Activated CD4-positive, alpha-beta T cell treated with anti-CD3 and anti-CD28 coated beads for 36 hours (primary cell): ENCODE measurements around the gene TUBB8. TPM values are rescaled to one million over a fixed set of nuclear protein-coding genes. Genes with fewer than 3 reads are reported as not detected.
"Not testable (repeated sequence)": the region's sequence is repeated elsewhere in the genome, so short reads cannot be mapped to it uniquely, and the experiment has no call there.

Experiments used
- ATAC-seq: fragments of 200-7000 bp; cut with Tn5 transposase; one replicate; pipeline ENCODE4 v1.10.0; 2021; ENCODE audit warnings: mild to moderate bottlenecking, moderate library complexity
- CTCF ChIA-PET: fragments of 350-600 bp; sonication (Branson Sonifier 250); formaldehyde crosslinking; loops from one replicate; lab custom pipeline; 2021; ENCODE audit warnings: antibody characterized with exemption; lab: Charles Lee
- POLR2A ChIA-PET: fragments of 350-600 bp; sonication (Branson Sonifier 250); formaldehyde crosslinking; loops from one replicate; lab custom pipeline; 2021; ENCODE audit warnings: antibody characterized with exemption, inconsistent platforms; lab: Charles Lee
- DNase-seq: peaks from one replicate; pipeline ENCODE4 v3.0.0-alpha.2; 2020
- H3K27ac Mint-ChIP-seq: one replicate; pipeline ENCODE4 v1.8.0; 2021; ENCODE audit warnings: mixed read lengths
- H3K27me3 Mint-ChIP-seq: one replicate; pipeline ENCODE4 v1.8.0; 2021; ENCODE audit warnings: mixed read lengths
- H3K36me3 Mint-ChIP-seq: one replicate; pipeline ENCODE4 v1.8.0; 2021; ENCODE audit warnings: low read depth, mixed read lengths
- H3K4me1 Mint-ChIP-seq: one replicate; pipeline ENCODE4 v1.8.0; 2021; ENCODE audit warnings: mixed read lengths
- H3K4me3 Mint-ChIP-seq: one replicate; pipeline ENCODE4 v1.8.0; 2021; ENCODE audit warnings: mild to moderate bottlenecking, moderate library complexity, mixed read lengths
- H3K9me3 Mint-ChIP-seq: one replicate; pipeline ENCODE4 v1.8.0; 2021; ENCODE audit warnings: low read depth, mixed read lengths
- intact Hi-C, 2 experiments: fragments of 100-400 bp; cut with DNase I in 1 of 2; cut with micrococcal nuclease in 1 of 2; formaldehyde crosslinking; loops; one replicate each; pipeline versions ENCODE4 v1.14.2 to v1.15.1; 2022 to 2024; cut with DNase I, micrococcal nuclease
- total RNA-seq, 2 experiments: library from RNA; stranded (reverse); gene quantifications; one replicate each; pipeline ENCODE4 v1.2.3, GENCODE V29; 2021

The TUBB8 gene
- total RNA-seq, 2 experiments from 2014 or later: not detected

GRCh38 chr10:85044-85443 is 35.9 kb upstream of the TUBB8 start:
- DNase-seq: no peak
- intact Hi-C loops: no loop called here
- POLR2A ChIA-PET: no interaction called here

GRCh38 chr10:83930-84530 is 34.9 kb upstream of the TUBB8 start:
- Mint-ChIP-seq H3K4me1 (peaks cover 7% of the 10 kb centered on the region), H3K4me3 (no peak overlapping the region), H3K36me3 (no peaks in the 10 kb centered on the region), H3K27me3 (peaks cover 7% of the 10 kb centered on the region), H3K9me3 (no peaks in the 10 kb centered on the region), H3K27ac (no peak overlapping the region)
- DNase-seq: no peak
- intact Hi-C loops: no loop called here
- ChIA-PET POLR2A (no interaction called here), CTCF (no interaction called here)
- ATAC-seq: no peak

More at GRCh38 chr10:85044-85443, 35.9 kb upstream of the TUBB8 start:
- CTCF ChIA-PET: no interaction called here
- H3K4me1 Mint-ChIP-seq: peaks cover 7% of the 10 kb centered on the region
- ATAC-seq: no peak
- H3K9me3 Mint-ChIP-seq: no peaks in the 10 kb centered on the region
- no peak overlapping the region for H3K27ac Mint-ChIP-seq
- peaks cover 4% of the 10 kb centered on the region for H3K27me3 Mint-ChIP-seq
- H3K4me3 Mint-ChIP-seq: no peak overlapping the region
- H3K36me3 Mint-ChIP-seq: no peaks in the 10 kb centered on the region

- Mint-ChIP-seq H3K27me3 (peaks cover 17% of the 10 kb centered on the region), H3K4me3 (no peak overlapping the region), H3K4me1 (no peaks in the 10 kb centered on the region), H3K9me3 (no peaks in the 10 kb centered on the region), H3K27ac (no peak overlapping the region), H3K36me3 (no peaks in the 10 kb centered on the region)
- ATAC-seq (no peak), DNase-seq (no peak)
- ChIA-PET POLR2A (no interaction called here), CTCF (no interaction called here)
- intact Hi-C loops: no loop called here
These were observed 31.5 kb upstream of the TUBB8 start for GRCh38 chr10:80477-81105.

- H3K27ac Mint-ChIP-seq: no peak overlapping the region
- no peak for ATAC-seq
- H3K4me3 Mint-ChIP-seq: no peak overlapping the region
- intact Hi-C loops: no loop called here
- H3K4me1 Mint-ChIP-seq: no peaks in the 10 kb centered on the region
- DNase-seq: no peak
- H3K9me3 Mint-ChIP-seq: no peaks in the 10 kb centered on the region
- ChIA-PET POLR2A (no interaction called here), CTCF (no interaction called here)
- H3K27me3 Mint-ChIP-seq: peaks cover 19% of the 10 kb centered on the region
- no peaks in the 10 kb centered on the region for H3K36me3 Mint-ChIP-seq
These were observed 30.6 kb upstream of the TUBB8 start for GRCh38 chr10:79532-80215.

- intact Hi-C loops: no loop called here
These were observed 29.5 kb upstream of the TUBB8 start for GRCh38 chr10:78556-78955.

GRCh38 chr10:74266-74621 is 25.1 kb upstream of the TUBB8 start:
- H3K27ac Mint-ChIP-seq, H3K4me1 Mint-ChIP-seq, H3K9me3 Mint-ChIP-seq, DNase-seq, ATAC-seq, POLR2A ChIA-PET, H3K36me3 Mint-ChIP-seq, intact Hi-C loops: not testable (repeated sequence)
- Mint-ChIP-seq H3K4me3 (peak overlapping the region; percentile 69), H3K27me3 (peaks cover 16% of the 10 kb centered on the region)
- CTCF ChIA-PET: interaction anchor here (0.8 to 1.6 kb wide), 3 partner anchors 36 to 86 kb away, joined by 3 read pairs; partner anchors contain the start of gene ZMYND11

More at GRCh38 chr10:78556-78955, 29.5 kb upstream of the TUBB8 start:
- no peak for DNase-seq
- Mint-ChIP-seq H3K4me3 (no peak overlapping the region), H3K4me1 (no peaks in the 10 kb centered on the region), H3K27ac (no peak overlapping the region), H3K27me3 (peaks cover 23% of the 10 kb centered on the region), H3K36me3 (no peaks in the 10 kb centered on the region), H3K9me3 (no peaks in the 10 kb centered on the region)
- POLR2A ChIA-PET: no interaction called here
- no peak for ATAC-seq
- CTCF ChIA-PET: no interaction called here

- intact Hi-C loops, POLR2A ChIA-PET, H3K36me3 Mint-ChIP-seq, H3K9me3 Mint-ChIP-seq, H3K4me1 Mint-ChIP-seq, H3K27ac Mint-ChIP-seq: not testable (repeated sequence)
- peak; percentile 23 for ATAC-seq
- CTCF ChIA-PET: interaction anchor here (0.8 to 1.6 kb wide), 3 partner anchors 36 to 87 kb away, joined by 3 read pairs; partner anchors contain the start of gene ZMYND11
- DNase-seq: peak; percentile 69
- H3K27me3 Mint-ChIP-seq: peaks cover 16% of the 10 kb centered on the region
- H3K4me3 Mint-ChIP-seq: peak overlapping the region; percentile 69
These were observed 24.6 kb upstream of the TUBB8 start for GRCh38 chr10:73543-74265.

- H3K36me3 Mint-ChIP-seq, H3K9me3 Mint-ChIP-seq, H3K4me1 Mint-ChIP-seq, H3K4me3 Mint-ChIP-seq, intact Hi-C loops, H3K27ac Mint-ChIP-seq, CTCF ChIA-PET, POLR2A ChIA-PET: not testable (repeated sequence)
- H3K27me3 Mint-ChIP-seq: peaks cover 14% of the 10 kb centered on the region
- peak; percentile 91 for ATAC-seq
- DNase-seq: peak; percentile 31
These were observed 19.1 kb upstream of the TUBB8 start for GRCh38 chr10:68156-68555.

- CTCF ChIA-PET, DNase-seq, H3K36me3 Mint-ChIP-seq, POLR2A ChIA-PET, H3K4me1 Mint-ChIP-seq, H3K4me3 Mint-ChIP-seq, ATAC-seq, intact Hi-C loops, H3K9me3 Mint-ChIP-seq, H3K27me3 Mint-ChIP-seq, H3K27ac Mint-ChIP-seq: not testable (repeated sequence)
These were observed 830 bp upstream of the TUBB8 start for GRCh38 chr10:49926-50325.

GRCh38 chr10:47864-48263 is 1.2 kb downstream of the TUBB8 start:
- DNase-seq, CTCF ChIA-PET, H3K36me3 Mint-ChIP-seq, intact Hi-C loops, H3K27me3 Mint-ChIP-seq, ATAC-seq, POLR2A ChIA-PET, H3K4me1 Mint-ChIP-seq, H3K4me3 Mint-ChIP-seq, H3K27ac Mint-ChIP-seq, H3K9me3 Mint-ChIP-seq: not testable (repeated sequence)

GRCh38 chr10:13315-13635 is 35.8 kb downstream of the TUBB8 start:
- intact Hi-C loops, H3K4me1 Mint-ChIP-seq, H3K36me3 Mint-ChIP-seq, DNase-seq, H3K27ac Mint-ChIP-seq, H3K27me3 Mint-ChIP-seq, ATAC-seq, CTCF ChIA-PET, H3K9me3 Mint-ChIP-seq, POLR2A ChIA-PET, H3K4me3 Mint-ChIP-seq: not testable (repeated sequence)
